ENCODE results near the gene RER1.
"Not testable (repeated sequence)": the region's sequence is repeated elsewhere in the genome, so short reads cannot be mapped to it uniquely, and the experiment has no call there.

RER1 gene

DNA sequence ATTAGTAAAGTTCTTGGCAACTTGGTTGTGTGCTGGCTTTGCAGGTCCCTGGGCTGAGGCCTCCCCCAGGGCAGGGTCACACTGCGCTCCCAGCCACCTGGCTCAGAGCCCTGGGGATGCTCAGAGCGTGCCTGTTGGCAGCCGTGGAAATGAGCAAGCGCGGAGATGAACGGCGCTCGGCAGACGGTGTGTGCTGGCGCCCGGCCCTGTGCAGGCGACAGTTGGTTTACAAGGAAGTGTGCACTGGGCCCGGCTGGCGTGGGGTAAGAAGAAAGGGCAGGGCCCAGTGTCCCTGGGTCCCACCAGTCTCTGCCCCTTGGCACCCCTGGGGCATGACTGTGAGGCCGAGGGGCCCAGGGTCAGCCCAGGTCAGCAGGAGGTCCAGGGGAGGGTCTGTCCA, 46.4 kb downstream of the RER1 start:
- H3K9ac ChIP-seq (ENCODE audit: low read depth, low read length) = no peak overlapping the region
- no peak overlapping the region for H3K4me2 ChIP-seq (ENCODE audit: insufficient read depth, low read length)
- no peak overlapping the region for H2AFZ ChIP-seq (ENCODE audit: low read depth, low read length)
- ATAC-seq (ENCODE audit: insufficient read depth, low read depth) (no peak), DNase-seq (no peak)
- H3K36me3 ChIP-seq (ENCODE audit: insufficient read depth, low read length) = no peaks in the 10 kb centered on the region
- H3K27ac ChIP-seq (ENCODE audit: low read length) = no peak overlapping the region
- no peaks in the 10 kb centered on the region for H3K9me3 ChIP-seq (ENCODE audit: insufficient read depth, low read length, severe bottlenecking)
- no peaks in the 10 kb centered on the region for H3K27me3 ChIP-seq (ENCODE audit: insufficient read depth, low read length, poor library complexity)
- H4K20me1 ChIP-seq (ENCODE audit: insufficient read depth, low read length) = peaks cover 2% of the 10 kb centered on the region; the same call in 1 of the 2 replicates
- H3K4me1 ChIP-seq (ENCODE audit: insufficient read depth, low read length) = no peaks in the 10 kb centered on the region
- no peaks in the 10 kb centered on the region for H3K79me2 ChIP-seq (ENCODE audit: insufficient read depth, low read length)
- no peak overlapping the region for H3K4me3 ChIP-seq (ENCODE audit: low read depth in 1 of 2, low read length in 2 of 2)
- no peak for TF ChIP-seq EZH2 (IDR thresholded peaks at IDR 0.05; ENCODE audit: borderline replicate concordance, low read depth, low read length, severe bottlenecking)
- TF ChIP-seq, protein P1, sequence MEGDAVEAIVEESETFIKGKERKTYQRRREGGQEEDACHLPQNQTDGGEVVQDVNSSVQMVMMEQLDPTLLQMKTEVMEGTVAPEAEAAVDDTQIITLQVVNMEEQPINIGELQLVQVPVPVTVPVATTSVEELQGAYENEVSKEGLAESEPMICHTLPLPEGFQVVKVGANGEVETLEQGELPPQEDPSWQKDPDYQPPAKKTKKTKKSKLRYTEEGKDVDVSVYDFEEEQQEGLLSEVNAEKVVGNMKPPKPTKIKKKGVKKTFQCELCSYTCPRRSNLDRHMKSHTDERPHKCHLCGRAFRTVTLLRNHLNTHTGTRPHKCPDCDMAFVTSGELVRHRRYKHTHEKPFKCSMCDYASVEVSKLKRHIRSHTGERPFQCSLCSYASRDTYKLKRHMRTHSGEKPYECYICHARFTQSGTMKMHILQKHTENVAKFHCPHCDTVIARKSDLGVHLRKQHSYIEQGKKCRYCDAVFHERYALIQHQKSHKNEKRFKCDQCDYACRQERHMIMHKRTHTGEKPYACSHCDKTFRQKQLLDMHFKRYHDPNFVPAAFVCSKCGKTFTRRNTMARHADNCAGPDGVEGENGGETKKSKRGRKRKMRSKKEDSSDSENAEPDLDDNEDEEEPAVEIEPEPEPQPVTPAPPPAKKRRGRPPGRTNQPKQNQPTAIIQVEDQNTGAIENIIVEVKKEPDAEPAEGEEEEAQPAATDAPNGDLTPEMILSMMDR (IDR thresholded peaks at IDR 0.05; ENCODE audit: borderline replicate concordance, extremely low read depth, low read length, poor library complexity, severe bottlenecking) = no peak

GRCh38 chr1:2438641-2439040, 47.0 kb downstream of the RER1 start:
- ATAC-seq (ENCODE audit: insufficient read depth, low read depth) (no peak), DNase-seq (no peak)
- H3K79me2 ChIP-seq (ENCODE audit: insufficient read depth, low read length) = no peaks in the 10 kb centered on the region
- no peak overlapping the region for H3K4me2 ChIP-seq (ENCODE audit: insufficient read depth, low read length)
- no peaks in the 10 kb centered on the region for H3K4me1 ChIP-seq (ENCODE audit: insufficient read depth, low read length)
- H3K9ac ChIP-seq (ENCODE audit: low read depth, low read length) = no peak overlapping the region
- H3K36me3 ChIP-seq (ENCODE audit: insufficient read depth, low read length) = no peaks in the 10 kb centered on the region
- TF ChIP-seq EZH2 (IDR thresholded peaks at IDR 0.05; ENCODE audit: borderline replicate concordance, low read depth, low read length, severe bottlenecking) = no peak
- TF ChIP-seq, protein P1 (IDR thresholded peaks at IDR 0.05; ENCODE audit: borderline replicate concordance, extremely low read depth, low read length, poor library complexity, severe bottlenecking) = no peak
- no peak overlapping the region for H2AFZ ChIP-seq (ENCODE audit: low read depth, low read length)
- H3K9me3 ChIP-seq (ENCODE audit: insufficient read depth, low read length, severe bottlenecking) = no peaks in the 10 kb centered on the region
- H3K27me3 ChIP-seq (ENCODE audit: insufficient read depth, low read length, poor library complexity) = no peaks in the 10 kb centered on the region
- H3K4me3 ChIP-seq (ENCODE audit: low read depth in 1 of 2, low read length in 2 of 2) = no peak overlapping the region
- no peak overlapping the region for H3K27ac ChIP-seq (ENCODE audit: low read length)
- H4K20me1 ChIP-seq (ENCODE audit: insufficient read depth, low read length) = peaks cover 2% of the 10 kb centered on the region; the same call in 1 of the 2 replicates

DNA sequence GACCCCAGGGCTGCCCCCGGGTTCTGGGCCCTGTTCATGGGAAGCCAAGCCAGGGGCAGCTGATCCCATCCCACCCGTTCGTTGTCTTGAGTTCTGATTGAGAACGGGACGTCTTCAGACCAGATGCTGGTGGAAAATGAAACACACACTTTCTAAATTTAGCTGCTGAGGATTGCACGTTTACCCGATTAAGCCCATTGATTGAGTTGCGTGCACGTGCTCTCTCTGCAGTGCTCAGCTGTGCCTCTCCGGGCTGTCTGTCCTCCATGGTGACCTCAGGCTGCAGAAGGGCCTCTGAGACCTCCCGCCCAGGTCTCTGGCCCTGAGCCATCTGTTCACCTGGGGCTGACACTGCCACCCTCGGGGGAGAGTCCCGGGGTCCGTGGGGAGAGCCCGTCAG, 47.7 kb downstream of the RER1 start:
- peaks cover 2% of the 10 kb centered on the region; the same call in 1 of the 2 replicates for H4K20me1 ChIP-seq (ENCODE audit: insufficient read depth, low read length)
- H3K27me3 ChIP-seq (ENCODE audit: insufficient read depth, low read length, poor library complexity) = no peaks in the 10 kb centered on the region
- H3K4me1 ChIP-seq (ENCODE audit: insufficient read depth, low read length) = no peaks in the 10 kb centered on the region
- H2AFZ ChIP-seq (ENCODE audit: low read depth, low read length) = no peak overlapping the region
- H3K4me3 ChIP-seq (ENCODE audit: low read depth in 1 of 2, low read length in 2 of 2) = no peak overlapping the region
- no peak overlapping the region for H3K9ac ChIP-seq (ENCODE audit: low read depth, low read length)
- DNase-seq (no peak), ATAC-seq (ENCODE audit: insufficient read depth, low read depth) (no peak)
- H3K9me3 ChIP-seq (ENCODE audit: insufficient read depth, low read length, severe bottlenecking) = no peaks in the 10 kb centered on the region
- H3K4me2 ChIP-seq (ENCODE audit: insufficient read depth, low read length) = no peak overlapping the region
- TF ChIP-seq, protein P1 (IDR thresholded peaks at IDR 0.05; ENCODE audit: borderline replicate concordance, extremely low read depth, low read length, poor library complexity, severe bottlenecking) = no peak
- no peak for TF ChIP-seq EZH2 (IDR thresholded peaks at IDR 0.05; ENCODE audit: borderline replicate concordance, low read depth, low read length, severe bottlenecking)
- H3K36me3 ChIP-seq (ENCODE audit: insufficient read depth, low read length) = no peaks in the 10 kb centered on the region
- H3K27ac ChIP-seq (ENCODE audit: low read length) = no peak overlapping the region
- H3K79me2 ChIP-seq (ENCODE audit: insufficient read depth, low read length) = no peaks in the 10 kb centered on the region

DNA sequence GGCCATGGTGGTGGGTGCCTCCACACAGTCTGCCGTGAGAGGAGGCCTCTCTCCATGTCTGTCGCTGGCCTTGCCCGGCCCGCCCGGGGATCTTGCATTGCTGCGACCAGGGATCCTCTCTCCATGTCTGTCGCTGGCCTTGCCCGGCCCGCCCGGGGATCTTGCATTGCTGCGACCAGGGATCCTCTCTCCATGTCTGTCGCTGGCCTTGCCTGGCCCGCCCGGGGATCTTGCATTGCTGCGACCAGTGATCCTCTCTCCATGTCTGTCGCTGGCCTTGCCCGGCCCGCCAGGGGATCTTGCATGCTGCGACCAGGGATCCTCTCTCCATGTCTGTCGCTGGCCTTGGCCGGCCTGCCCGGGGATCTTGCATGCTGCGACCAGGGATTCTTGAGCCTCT, 48.7 kb downstream of the RER1 start:
- H3K9me3 ChIP-seq (ENCODE audit: insufficient read depth, low read length, severe bottlenecking); H3K27me3 ChIP-seq (ENCODE audit: insufficient read depth, low read length, poor library complexity); H3K27ac ChIP-seq (ENCODE audit: low read length); H3K79me2 ChIP-seq (ENCODE audit: insufficient read depth, low read length); H3K4me2 ChIP-seq (ENCODE audit: insufficient read depth, low read length); ATAC-seq (ENCODE audit: insufficient read depth, low read depth); H3K9ac ChIP-seq (ENCODE audit: low read depth, low read length); H3K36me3 ChIP-seq (ENCODE audit: insufficient read depth, low read length); H4K20me1 ChIP-seq (ENCODE audit: insufficient read depth, low read length); H2AFZ ChIP-seq (ENCODE audit: low read depth, low read length); H3K4me3 ChIP-seq (ENCODE audit: low read depth in 1 of 2, low read length in 2 of 2); DNase-seq; H3K4me1 ChIP-seq (ENCODE audit: insufficient read depth, low read length): not testable (repeated sequence)
